Measurements from ENCODE around the gene GPT2. TPM values are rescaled to one million over a fixed set of nuclear protein-coding genes. Genes with fewer than 3 reads are reported as not detected.

The GPT2 gene, protein sequence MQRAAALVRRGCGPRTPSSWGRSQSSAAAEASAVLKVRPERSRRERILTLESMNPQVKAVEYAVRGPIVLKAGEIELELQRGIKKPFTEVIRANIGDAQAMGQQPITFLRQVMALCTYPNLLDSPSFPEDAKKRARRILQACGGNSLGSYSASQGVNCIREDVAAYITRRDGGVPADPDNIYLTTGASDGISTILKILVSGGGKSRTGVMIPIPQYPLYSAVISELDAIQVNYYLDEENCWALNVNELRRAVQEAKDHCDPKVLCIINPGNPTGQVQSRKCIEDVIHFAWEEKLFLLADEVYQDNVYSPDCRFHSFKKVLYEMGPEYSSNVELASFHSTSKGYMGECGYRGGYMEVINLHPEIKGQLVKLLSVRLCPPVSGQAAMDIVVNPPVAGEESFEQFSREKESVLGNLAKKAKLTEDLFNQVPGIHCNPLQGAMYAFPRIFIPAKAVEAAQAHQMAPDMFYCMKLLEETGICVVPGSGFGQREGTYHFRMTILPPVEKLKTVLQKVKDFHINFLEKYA
- total RNA-seq: 17.9 and 24.6 TPM in 2 replicates

DNA sequence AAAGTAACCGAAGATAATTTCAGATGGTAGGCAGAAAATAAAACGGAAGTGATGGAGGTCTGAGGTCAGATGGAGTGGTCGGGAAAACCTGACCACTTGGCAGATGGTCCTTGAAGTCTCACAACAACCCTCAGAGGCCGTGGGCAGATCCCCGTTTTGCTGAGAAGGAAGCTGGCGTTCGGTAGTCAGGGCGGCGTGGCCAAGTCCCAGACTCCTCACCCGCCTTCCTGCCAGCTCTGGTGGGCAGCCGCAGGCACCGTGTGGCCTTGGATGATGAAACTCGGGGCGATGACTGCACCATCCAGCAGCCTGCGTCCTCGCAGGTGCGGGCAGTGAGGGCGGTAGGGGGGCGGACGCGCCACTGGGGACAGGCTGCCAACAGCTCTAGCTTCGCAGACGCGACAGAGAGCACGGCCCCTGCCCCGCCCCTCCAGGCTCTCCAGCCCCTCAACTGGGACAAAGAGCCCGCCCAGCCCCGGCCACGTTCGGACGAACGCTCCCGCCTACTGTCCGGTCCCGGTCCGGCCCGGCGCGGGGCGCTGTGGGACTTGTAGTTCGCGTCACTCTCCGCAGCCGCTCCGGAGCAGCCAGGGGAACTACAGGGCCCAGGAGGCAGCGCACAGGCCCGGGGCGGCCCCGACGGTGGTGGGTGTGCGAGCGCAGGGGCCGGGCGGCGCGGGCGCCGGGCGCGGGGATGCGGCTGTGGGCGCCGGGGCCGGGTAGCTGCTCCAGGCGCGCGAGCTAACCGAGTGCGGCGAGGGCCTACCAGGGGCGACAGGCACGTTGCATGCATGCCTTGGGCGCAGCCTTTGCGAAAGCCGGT, at the start of gene GPT2:
TSS of gene GPT2 (plus strand) at position 673 of the 823 bp plus-strand sequence. CDS start 354 bp downstream, outside the sequence.

DNA sequence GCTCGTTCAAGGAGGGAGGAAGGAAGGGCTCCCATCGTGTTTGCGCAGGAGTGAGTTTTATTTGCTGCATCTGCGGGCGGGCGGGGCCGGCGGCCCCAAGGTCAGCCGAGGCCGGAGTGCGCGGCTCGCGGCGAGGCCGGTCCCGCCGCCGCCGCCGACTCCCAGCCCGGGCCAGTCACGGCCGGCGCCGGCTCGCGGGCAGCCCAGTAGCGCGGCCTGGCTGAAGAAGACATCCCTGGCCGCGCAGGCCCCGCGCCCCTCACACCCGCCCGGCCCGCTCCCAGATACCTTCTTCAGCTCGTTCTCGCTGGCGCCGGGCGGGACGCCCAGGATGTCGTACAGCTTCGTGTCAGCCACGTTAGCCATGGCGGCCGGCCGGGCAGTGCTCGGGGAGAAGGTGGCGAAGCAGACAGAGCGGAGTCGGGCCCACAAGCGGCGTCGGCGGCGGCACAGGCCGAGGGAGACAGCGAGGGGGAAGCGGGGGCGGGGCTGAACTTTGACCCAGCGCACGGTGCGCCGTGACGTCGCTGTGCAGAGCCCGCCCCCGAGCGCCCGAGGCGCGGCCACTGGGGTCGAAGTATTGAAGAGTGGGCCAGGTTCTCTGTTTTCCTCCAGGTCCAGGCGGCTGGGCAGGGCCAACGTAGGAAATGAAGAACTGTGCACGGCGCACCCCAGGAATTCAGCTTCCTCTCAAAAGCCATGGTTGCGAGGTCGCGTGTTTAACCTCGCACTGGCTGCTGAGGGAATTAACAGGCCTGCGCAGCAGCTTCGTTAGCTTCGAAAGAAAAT, 89.2 kb downstream of the GPT2 start, which contains the start of gene DNAJA2:
TSS of gene DNAJA2 (minus strand) at position 468 of the 789 bp plus-strand sequence. CDS start at position 366, 102 bp downstream.

Other genes with a start within 250 kb of the GPT2 start
- 177 and 196 TPM in 2 replicates for gene VPS35, start 195.2 kb upstream of the GPT2 start, total RNA-seq
- 9.5 and 23.1 TPM in 2 replicates for gene ORC6, start 194.7 kb upstream of the GPT2 start, total RNA-seq
- gene MYLK3, start 136.0 kb upstream of the GPT2 start, total RNA-seq: 0.11 and 0.37 TPM in 2 replicates
- 8.2 and 8.5 TPM in 2 replicates for gene C16orf87, start 53.2 kb upstream of the GPT2 start, total RNA-seq
- 83.1 and 90.3 TPM in 2 replicates for gene DNAJA2, start 89.3 kb downstream of the GPT2 start, total RNA-seq

Data from uterine smooth muscle cell (primary cell).